Natural killer cell (primary cell): ENCODE measurements around the gene ZBTB5. TPM values are rescaled to one million over a fixed set of nuclear protein-coding genes. Genes with fewer than 3 reads are reported as not detected.

Source experiments
- ATAC-seq, 3 donors: fragments of 150-1000 bp in 2 of 3; fragments of 200-7000 bp in 1 of 3; cut with Tn5 transposase; 1 replicate in 1 of 3; 2 replicates in 2 of 3; pipeline ENCODE4 v1.10.0; 2021; ENCODE audit warnings: mild to moderate bottlenecking in 2 of 3, moderate library complexity in 2 of 3
- DNase-seq, 2 donors: peaks; one replicate each; pipeline versions ENCODE4 v3.0.0 to v3.0.0-alpha.2; 2013 to 2021; ENCODE audit warnings: mixed read lengths in 1 of 2
- H3K27ac ChIP-seq: one replicate; pipeline ENCODE4 v1.5.1; 2013; ENCODE audit warnings: mild to moderate bottlenecking, low read length
- H3K27me3 ChIP-seq: one replicate; pipeline ENCODE4 v1.6.1; 2013; ENCODE audit warnings: low read length; ENCODE audit not compliant: control insufficient read depth, insufficient read depth
- H3K36me3 ChIP-seq: one replicate; pipeline ENCODE4 v1.6.1; 2013; ENCODE audit warnings: low read length; ENCODE audit not compliant: control insufficient read depth, insufficient read depth
- H3K4me1 ChIP-seq: one replicate; pipeline ENCODE4 v1.6.1; 2013; ENCODE audit warnings: low read length; ENCODE audit not compliant: control insufficient read depth, insufficient read depth
- H3K4me3 ChIP-seq: one replicate; pipeline ENCODE4 v1.5.1; 2013; ENCODE audit warnings: low read length
- H3K9me3 ChIP-seq: one replicate; pipeline ENCODE4 v1.6.1; 2013; ENCODE audit warnings: low read length; ENCODE audit not compliant: control insufficient read depth, insufficient read depth
- H3K27ac Mint-ChIP-seq, 2 donors: one replicate each; pipeline ENCODE4 v1.8.0; 2022; ENCODE audit warnings: mild to moderate bottlenecking in 2 of 2, mixed read lengths in 2 of 2, moderate library complexity in 1 of 2
- H3K27me3 Mint-ChIP-seq, 2 donors: one replicate each; pipeline ENCODE4 v1.8.0; 2022; ENCODE audit warnings: low read depth in 2 of 2, mixed read lengths in 2 of 2
- H3K36me3 Mint-ChIP-seq: one replicate; pipeline ENCODE4 v1.8.0; 2022; ENCODE audit warnings: mixed read lengths
- H3K4me1 Mint-ChIP-seq, 2 donors: one replicate each; pipeline ENCODE4 v1.8.0; 2022; ENCODE audit warnings: mixed read lengths in 2 of 2
- H3K4me3 Mint-ChIP-seq: one replicate; pipeline ENCODE4 v1.8.0; 2022; ENCODE audit warnings: mild to moderate bottlenecking, moderate library complexity, mixed read lengths
- H3K9me3 Mint-ChIP-seq, 2 donors: one replicate each; pipeline ENCODE4 v1.8.0; 2022; ENCODE audit warnings: mixed read lengths in 2 of 2
- WGBS: methylation state at CpG from one replicate; pipeline ENCODE4 v1.1.7; 2013; ENCODE audit warnings: missing lambda C conversion rate; ENCODE audit not compliant: insufficient coverage; 5-methylcytosine and 5-hydroxymethylcytosine counted together
- intact Hi-C: fragments of 100-400 bp; cut with micrococcal nuclease; formaldehyde crosslinking; loops from one replicate; pipeline ENCODE4 v1.14.2; 2022
- total RNA-seq, 4 donors: library from RNA; stranded (reverse); fragments of 120-200 nt in 1 of 4; gene quantifications; one replicate each; pipeline versions ENCODE4 v1.2.3 to v1.2.4, GENCODE V29; 2013 to 2022
- TF ChIP-seq, protein P1 (sequence below): fragments of 200-600 bp; IDR thresholded peaks from one replicate; pipeline ENCODE4 v1.8.0; 2022; ENCODE audit warnings: antibody characterized with exemption

Gene ZBTB5
- total RNA-seq, 3 donors from 2014 or later (not counting 1 experiment from before 2014, with no cell fraction given) = 12.6 to 14.2 (median 13.3) TPM

DNA sequence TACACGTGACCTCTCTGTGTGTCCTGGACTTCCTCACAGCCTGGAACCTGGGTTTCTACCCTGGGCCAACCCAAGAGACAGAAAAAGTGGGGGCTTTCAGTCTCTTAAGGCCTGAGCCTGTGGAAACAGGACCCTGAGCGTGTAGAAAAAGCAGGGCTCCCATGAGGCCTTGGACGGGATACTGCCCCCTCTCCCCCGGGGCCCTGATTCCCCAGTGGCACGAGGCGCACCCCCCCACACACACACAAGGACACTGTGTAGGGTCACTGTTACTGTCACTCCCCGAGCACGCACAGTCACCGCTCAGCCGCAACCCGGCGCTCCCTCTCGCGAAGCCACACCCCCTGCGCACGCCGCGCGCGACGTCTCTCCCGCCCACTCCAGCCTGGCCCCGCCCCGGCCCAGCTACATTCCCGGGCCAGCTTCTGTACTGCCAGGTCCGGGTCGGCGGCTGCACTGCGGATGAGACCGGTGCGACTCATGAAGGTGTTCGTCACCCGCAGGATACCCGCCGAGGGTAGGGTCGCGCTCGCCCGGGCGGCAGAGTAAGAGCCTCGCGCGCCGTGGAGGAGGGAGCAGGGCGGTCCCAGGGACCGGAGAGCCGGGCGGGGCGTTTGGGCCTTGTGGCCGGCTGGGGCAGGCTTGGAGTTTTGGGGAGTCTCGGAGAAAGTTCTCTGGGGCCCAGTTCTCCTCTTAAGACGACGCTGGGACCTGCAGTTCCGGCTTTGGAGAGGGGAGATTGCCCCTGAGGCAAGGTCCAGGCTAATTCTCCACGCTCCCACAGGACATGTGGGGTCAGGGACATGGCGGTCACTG is 42.8 kb downstream of the ZBTB5 start, which contains the start of gene GRHPR:
Gene GRHPR (plus strand): TSS at position 408 of the 816 bp plus-strand sequence. CDS start 55 bp downstream, at position 463.
- no peaks in the 10 kb centered on the region for H3K27me3 ChIP-seq
- H3K4me1 ChIP-seq = peaks cover 22% of the 10 kb centered on the region
- H3K27me3 Mint-ChIP-seq = no peaks in the 10 kb centered on the region
- H3K27ac Mint-ChIP-seq = peak within 1 kb of the TSS; percentile 93 to 98
- intact Hi-C loops = loop anchor here (1.0 kb wide), 1 partner anchor 43 kb away; the partner anchor contains the start of gene ZBTB5
- peak within 1 kb of the TSS; percentile 94 for H3K4me3 Mint-ChIP-seq
- TF ChIP-seq, protein P1, sequence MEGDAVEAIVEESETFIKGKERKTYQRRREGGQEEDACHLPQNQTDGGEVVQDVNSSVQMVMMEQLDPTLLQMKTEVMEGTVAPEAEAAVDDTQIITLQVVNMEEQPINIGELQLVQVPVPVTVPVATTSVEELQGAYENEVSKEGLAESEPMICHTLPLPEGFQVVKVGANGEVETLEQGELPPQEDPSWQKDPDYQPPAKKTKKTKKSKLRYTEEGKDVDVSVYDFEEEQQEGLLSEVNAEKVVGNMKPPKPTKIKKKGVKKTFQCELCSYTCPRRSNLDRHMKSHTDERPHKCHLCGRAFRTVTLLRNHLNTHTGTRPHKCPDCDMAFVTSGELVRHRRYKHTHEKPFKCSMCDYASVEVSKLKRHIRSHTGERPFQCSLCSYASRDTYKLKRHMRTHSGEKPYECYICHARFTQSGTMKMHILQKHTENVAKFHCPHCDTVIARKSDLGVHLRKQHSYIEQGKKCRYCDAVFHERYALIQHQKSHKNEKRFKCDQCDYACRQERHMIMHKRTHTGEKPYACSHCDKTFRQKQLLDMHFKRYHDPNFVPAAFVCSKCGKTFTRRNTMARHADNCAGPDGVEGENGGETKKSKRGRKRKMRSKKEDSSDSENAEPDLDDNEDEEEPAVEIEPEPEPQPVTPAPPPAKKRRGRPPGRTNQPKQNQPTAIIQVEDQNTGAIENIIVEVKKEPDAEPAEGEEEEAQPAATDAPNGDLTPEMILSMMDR = no peak
- H3K36me3 ChIP-seq = peaks cover 2% of the 10 kb centered on the region
- peak; percentile 98 to 99 (median 99) for ATAC-seq
- WGBS = under 1% methylated on average over 56 of the region's 56 CpGs
- peak within 1 kb of the TSS; percentile 52 for H3K27ac ChIP-seq
- no peaks in the 10 kb centered on the region for H3K36me3 Mint-ChIP-seq
- DNase-seq = peak; percentile 84 to 92
- no peaks in the 10 kb centered on the region for H3K9me3 ChIP-seq
- no peaks in the 10 kb centered on the region for H3K9me3 Mint-ChIP-seq
- H3K4me1 Mint-ChIP-seq = peaks cover 18 to 20% of the 10 kb centered on the region in 2 donors
- H3K4me3 ChIP-seq = peak within 1 kb of the TSS; percentile 75

DNA sequence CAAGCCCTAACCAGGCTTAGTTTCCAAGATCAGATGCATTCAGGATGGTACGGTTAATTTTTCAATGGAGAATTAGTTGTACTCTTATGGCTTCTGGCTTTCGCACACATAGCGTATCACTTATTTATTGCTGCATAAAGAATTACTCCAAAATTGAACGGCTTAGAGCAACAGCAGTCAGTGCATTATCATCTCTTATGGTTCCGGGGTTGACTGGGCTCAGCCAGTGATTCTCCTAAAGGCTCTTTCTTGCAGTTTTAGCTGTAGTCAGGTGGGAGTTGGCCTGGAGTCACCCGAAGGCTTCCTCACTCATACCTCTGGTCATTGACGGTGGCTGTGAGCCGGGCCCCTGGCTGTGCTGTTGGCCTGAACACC is 43.3 kb downstream of the ZBTB5 start:
- Histone ChIP-seq H3K9me3 (no peaks in the 10 kb centered on the region), H3K4me1 (peaks cover 22% of the 10 kb centered on the region), H3K27ac (peak overlapping the region; percentile 52), H3K4me3 (peak overlapping the region; percentile 75), H3K36me3 (no peaks in the 10 kb centered on the region), H3K27me3 (no peaks in the 10 kb centered on the region)
- Mint-ChIP-seq H3K27ac (peak overlapping the region; percentile 93 to 98), H3K4me3 (peak overlapping the region; percentile 94), H3K36me3 (no peaks in the 10 kb centered on the region), H3K9me3 (no peaks in the 10 kb centered on the region), H3K27me3 (no peaks in the 10 kb centered on the region), H3K4me1 (peaks cover 18 to 20% of the 10 kb centered on the region in 2 donors)
- DNase-seq = no peak
- ATAC-seq = no peak
- intact Hi-C loops = loop anchor here (1.0 kb wide), 1 partner anchor 43 kb away; the partner anchor contains the start of gene ZBTB5
- 73% methylated on average over 8 of the region's 8 CpGs for WGBS
- TF ChIP-seq, protein P1 = no peak

DNA sequence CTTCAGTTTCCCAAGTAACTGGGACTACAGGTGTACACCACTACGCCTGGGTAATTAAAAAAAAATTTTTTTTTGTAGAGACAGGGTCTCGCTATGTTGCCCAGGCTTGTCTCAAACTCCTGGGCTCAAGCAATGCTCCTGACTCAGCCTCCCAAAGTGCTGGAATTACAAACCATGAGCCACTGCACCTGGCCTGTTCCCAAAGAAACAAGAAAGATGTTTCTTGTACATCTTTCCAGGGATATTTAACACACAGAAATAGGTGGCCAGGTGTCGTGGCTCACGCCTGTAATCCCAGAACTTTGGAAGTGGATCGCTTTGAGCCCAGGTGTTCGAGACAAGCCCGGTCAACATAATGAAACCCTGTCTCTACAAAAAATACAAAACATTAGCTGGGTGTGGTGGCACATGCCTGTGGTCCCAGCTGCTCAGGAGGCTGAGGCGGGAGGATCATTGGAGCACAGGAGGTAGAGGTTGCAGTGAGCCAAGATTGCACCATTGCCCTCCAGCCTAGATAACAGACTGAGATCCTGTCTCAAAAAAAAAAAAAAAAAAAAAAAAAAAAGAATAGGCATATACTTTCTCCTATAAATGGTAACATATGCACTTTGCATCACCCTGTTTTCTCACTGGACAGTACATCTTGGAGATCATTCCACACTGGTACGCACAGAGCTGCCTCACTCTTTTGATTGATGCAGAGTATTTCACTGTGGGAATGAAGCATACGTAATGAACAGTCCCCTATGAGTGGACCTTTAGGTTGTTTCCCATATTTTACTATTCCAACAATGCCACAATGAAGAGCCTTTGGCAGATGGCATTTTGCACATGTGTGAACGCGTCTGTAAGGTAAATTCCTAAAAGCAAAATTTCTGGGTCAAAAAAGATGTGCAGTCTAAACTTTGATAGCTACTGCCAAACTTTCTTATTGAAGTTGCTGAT is 44.7 kb downstream of the ZBTB5 start:
- Histone ChIP-seq H3K4me1 (peaks cover 23% of the 10 kb centered on the region), H3K27me3 (no peaks in the 10 kb centered on the region), H3K36me3 (no peaks in the 10 kb centered on the region), H3K9me3 (no peaks in the 10 kb centered on the region), H3K4me3 (no peak overlapping the region), H3K27ac (no peak overlapping the region)
- Mint-ChIP-seq H3K27ac (no peak overlapping the region), H3K4me3 (no peak overlapping the region), H3K4me1 (peaks cover 18 to 20% of the 10 kb centered on the region in 2 donors), H3K9me3 (no peaks in the 10 kb centered on the region), H3K36me3 (no peaks in the 10 kb centered on the region), H3K27me3 (no peaks in the 10 kb centered on the region)
- intact Hi-C loops = no loop called here
- TF ChIP-seq, protein P1 = no peak
- DNase-seq (no peak), ATAC-seq (no peak)
- 98% methylated on average over 12 of the region's 12 CpGs for WGBS
